Sciatic nerve (tissue), 2 donors: Measurements from ENCODE around the gene ZNF19. TPM values are rescaled to one million over a fixed set of nuclear protein-coding genes. Genes with fewer than 3 reads are reported as not detected.

Source experiments
- ATAC-seq: fragments of 200-7000 bp; cut with Tn5 transposase; one replicate; pipeline ENCODE4 v1.9.1; 2020; ENCODE audit warnings: mild to moderate bottlenecking, moderate library complexity
- DNase-seq: peaks from one replicate; pipeline ENCODE4 v3.0.0-alpha.2; 2020; ENCODE audit warnings: low spot score
- intact Hi-C: fragments of 100-400 bp; cut with DNase I; formaldehyde crosslinking; loops from one replicate; pipeline ENCODE4 v1.14.2; 2022
- total RNA-seq: library from RNA; stranded (reverse); fragmentation: NEBNext Ultra II Directional; extraction: Animal tissue kit (Norgen Biotek cat#: 25700); gene quantifications from one replicate; pipeline ENCODE4 v1.2.1, GENCODE V29; 2021
- donor health status: DM: no; HTN: no; CAD: no.
- donor health status: DM: no; HTN: no; CAD: no.

ZNF19 gene
- total RNA-seq, 1 donor from 2014 or later: 7.8 TPM

GRCh38 chr16:71493213-71493612, 4.1 kb upstream of the ZNF19 start:
- DNase-seq: no peak
- intact Hi-C loops: loop anchor here (2.0 kb wide), 1 partner anchor 80 kb away; no protein-coding TSS in a partner anchor
- no peak for ATAC-seq

GRCh38 chr16:71492786-71493185, 3.7 kb upstream of the ZNF19 start:
- ATAC-seq (no peak), DNase-seq (no peak)
- intact Hi-C loops: loop anchor here (2.0 kb wide), 1 partner anchor 80 kb away; no protein-coding TSS in a partner anchor

GRCh38 chr16:71491054-71491453, 1.9 kb upstream of the ZNF19 start:
- DNase-seq (no peak), ATAC-seq (no peak)
- intact Hi-C loops: no loop called here

GRCh38 chr16:71490361-71490760, 1.2 kb upstream of the ZNF19 start:
- ATAC-seq (no peak), DNase-seq (no peak)
- intact Hi-C loops: no loop called here

GRCh38 chr16:71484006-71484893, 4.9 kb downstream of the ZNF19 start:
- intact Hi-C loops: no loop called here
- ATAC-seq: peak; percentile 98
- peak; percentile 91 for DNase-seq

- intact Hi-C loops: no loop called here
- DNase-seq (no peak), ATAC-seq (no peak)
These were observed 6.6 kb downstream of the ZNF19 start for GRCh38 chr16:71482569-71482968.

GRCh38 chr16:71480956-71481355, 8.2 kb downstream of the ZNF19 start:
- DNase-seq (no peak), ATAC-seq (no peak)
- intact Hi-C loops: no loop called here

GRCh38 chr16:71479420-71479819, 9.7 kb downstream of the ZNF19 start:
- intact Hi-C loops: no loop called here
- DNase-seq (no peak), ATAC-seq (no peak)

GRCh38 chr16:71476457-71477124, 12.5 kb downstream of the ZNF19 start:
- DNase-seq: no peak

GRCh38 chr16:71474864-71475263, 14.3 kb downstream of the ZNF19 start:
- ATAC-seq (no peak), DNase-seq (no peak)
- intact Hi-C loops: no loop called here

More at GRCh38 chr16:71476457-71477124, 12.5 kb downstream of the ZNF19 start:
- ATAC-seq: no peak
- intact Hi-C loops: no loop called here

- intact Hi-C loops: no loop called here
- ATAC-seq (no peak), DNase-seq (no peak)
These were observed 15.2 kb downstream of the ZNF19 start for GRCh38 chr16:71473891-71474290.

GRCh38 chr16:71472931-71473330, 16.2 kb downstream of the ZNF19 start:
- no peak for ATAC-seq
- no peak for DNase-seq
- intact Hi-C loops: no loop called here

GRCh38 chr16:71472051-71472450, 17.1 kb downstream of the ZNF19 start:
- intact Hi-C loops: no loop called here

GRCh38 chr16:71467810-71468209, 21.3 kb downstream of the ZNF19 start:
- no peak for ATAC-seq
- intact Hi-C loops: no loop called here
- no peak for DNase-seq

More at GRCh38 chr16:71472051-71472450, 17.1 kb downstream of the ZNF19 start:
- no peak for DNase-seq
- ATAC-seq: no peak

- intact Hi-C loops: no loop called here
- DNase-seq (no peak), ATAC-seq (no peak)
These were observed 24.9 kb downstream of the ZNF19 start for GRCh38 chr16:71464231-71464630.

- intact Hi-C loops: no loop called here
- ATAC-seq: peak; percentile 100
- peak; percentile 91 for DNase-seq
These were observed 27.2 kb downstream of the ZNF19 start, which contains the start of gene ZNF23 for GRCh38 chr16:71461686-71462648. ZNF23 (minus strand) TSS chr16:71462247; CDS start chr16:71456796, 5,451 bp downstream.

GRCh38 chr16:71460941-71461340, 28.2 kb downstream of the ZNF19 start:
- intact Hi-C loops: no loop called here
- no peak for DNase-seq
- no peak for ATAC-seq

- intact Hi-C loops: no loop called here
- DNase-seq (no peak), ATAC-seq (no peak)
These were observed 28.9 kb downstream of the ZNF19 start for GRCh38 chr16:71460236-71460635.

- no peak for DNase-seq
- ATAC-seq: no peak
- intact Hi-C loops: no loop called here
These were observed 29.6 kb downstream of the ZNF19 start for GRCh38 chr16:71459510-71459909.
